Measurements from ENCODE around the gene COL11A1. TPM values are rescaled to one million over a fixed set of nuclear protein-coding genes. Genes with fewer than 3 reads are reported as not detected.

Gene COL11A1
- total RNA-seq, 1 donor from 2014 or later = 0.38 TPM

GRCh38 chr1:102967786-102968185 lies 140.5 kb downstream of the COL11A1 start:
- Histone ChIP-seq H3K36me3 (ENCODE audit: control insufficient read depth, insufficient read depth, low read length) (no peaks in the 10 kb centered on the region), H3K4me3 (ENCODE audit: low read depth, low read length) (no peak overlapping the region), H3K27me3 (ENCODE audit: control insufficient read depth, insufficient read depth, low read length) (no peaks in the 10 kb centered on the region)
- DNase-seq (ENCODE audit: low read depth) = no peak
- TF ChIP-seq CTCF (IDR thresholded peaks at IDR 0.05; ENCODE audit: insufficient read depth, low read length, poor library complexity, severe bottlenecking) = no peak

GRCh38 chr1:102961549-102961948 lies 146.8 kb downstream of the COL11A1 start:
- TF ChIP-seq CTCF (IDR thresholded peaks at IDR 0.05; ENCODE audit: insufficient read depth, low read length, poor library complexity, severe bottlenecking) = no peak
- no peaks in the 10 kb centered on the region for H3K36me3 ChIP-seq (ENCODE audit: control insufficient read depth, insufficient read depth, low read length)
- H3K4me3 ChIP-seq (ENCODE audit: low read depth, low read length) = no peak overlapping the region
- H3K27me3 ChIP-seq (ENCODE audit: control insufficient read depth, insufficient read depth, low read length) = no peaks in the 10 kb centered on the region
- no peak for DNase-seq (ENCODE audit: low read depth)

GRCh38 chr1:102954576-102954975 lies 153.7 kb downstream of the COL11A1 start:
- Histone ChIP-seq H3K36me3 (ENCODE audit: control insufficient read depth, insufficient read depth, low read length) (no peaks in the 10 kb centered on the region), H3K27me3 (ENCODE audit: control insufficient read depth, insufficient read depth, low read length) (no peaks in the 10 kb centered on the region), H3K4me3 (ENCODE audit: low read depth, low read length) (no peak overlapping the region)
- TF ChIP-seq CTCF (IDR thresholded peaks at IDR 0.05; ENCODE audit: insufficient read depth, low read length, poor library complexity, severe bottlenecking) = no peak
- no peak for DNase-seq (ENCODE audit: low read depth)

- no peaks in the 10 kb centered on the region for H3K27me3 ChIP-seq (ENCODE audit: control insufficient read depth, insufficient read depth, low read length)
- no peak for TF ChIP-seq CTCF (IDR thresholded peaks at IDR 0.05; ENCODE audit: insufficient read depth, low read length, poor library complexity, severe bottlenecking)
- H3K36me3 ChIP-seq (ENCODE audit: control insufficient read depth, insufficient read depth, low read length) = no peaks in the 10 kb centered on the region
- DNase-seq (ENCODE audit: low read depth) = no peak
- H3K4me3 ChIP-seq (ENCODE audit: low read depth, low read length) = no peak overlapping the region
Measured at GRCh38 chr1:102952400-102952799, 155.9 kb downstream of the COL11A1 start.

GRCh38 chr1:102942324-102942723 lies 166.0 kb downstream of the COL11A1 start:
- DNase-seq (ENCODE audit: low read depth) = no peak
- Histone ChIP-seq H3K36me3 (ENCODE audit: control insufficient read depth, insufficient read depth, low read length) (no peaks in the 10 kb centered on the region), H3K4me3 (ENCODE audit: low read depth, low read length) (no peak overlapping the region), H3K27me3 (ENCODE audit: control insufficient read depth, insufficient read depth, low read length) (no peaks in the 10 kb centered on the region)
- no peak for TF ChIP-seq CTCF (IDR thresholded peaks at IDR 0.05; ENCODE audit: insufficient read depth, low read length, poor library complexity, severe bottlenecking)

- H3K4me3 ChIP-seq (ENCODE audit: low read depth, low read length) = no peak overlapping the region
- DNase-seq (ENCODE audit: low read depth) = no peak
- H3K27me3 ChIP-seq (ENCODE audit: control insufficient read depth, insufficient read depth, low read length) = no peaks in the 10 kb centered on the region
- no peak for TF ChIP-seq CTCF (IDR thresholded peaks at IDR 0.05; ENCODE audit: insufficient read depth, low read length, poor library complexity, severe bottlenecking)
- no peaks in the 10 kb centered on the region for H3K36me3 ChIP-seq (ENCODE audit: control insufficient read depth, insufficient read depth, low read length)
Measured at GRCh38 chr1:102941366-102941947, 166.9 kb downstream of the COL11A1 start.

All from kidney epithelial cell (primary cell).